22Rv1 (cell line): ENCODE data around the gene MRPS25.
A peak's percentile ranks its signal among the peaks of the same experiment; 100 is the strongest.

Experiments used
- H3K27ac ChIP-seq: fragments of 450-650 bp; 2 replicates; pipeline ENCODE4 v1.5.1; 2017
- ZFX ChIP-seq: fragments of 450-650 bp; IDR thresholded peaks from 2 replicates; pipeline ENCODE4 v1.6.1; 2017; ENCODE audit warnings: antibody characterized with exemption, borderline replicate concordance
- TF ChIP-seq, protein P1 (sequence below): fragments of 450-650 bp; IDR thresholded peaks from 2 replicates; pipeline ENCODE4 v1.5.1; 2017; ENCODE audit warnings: mild to moderate bottlenecking

MRPS25 gene

DNA sequence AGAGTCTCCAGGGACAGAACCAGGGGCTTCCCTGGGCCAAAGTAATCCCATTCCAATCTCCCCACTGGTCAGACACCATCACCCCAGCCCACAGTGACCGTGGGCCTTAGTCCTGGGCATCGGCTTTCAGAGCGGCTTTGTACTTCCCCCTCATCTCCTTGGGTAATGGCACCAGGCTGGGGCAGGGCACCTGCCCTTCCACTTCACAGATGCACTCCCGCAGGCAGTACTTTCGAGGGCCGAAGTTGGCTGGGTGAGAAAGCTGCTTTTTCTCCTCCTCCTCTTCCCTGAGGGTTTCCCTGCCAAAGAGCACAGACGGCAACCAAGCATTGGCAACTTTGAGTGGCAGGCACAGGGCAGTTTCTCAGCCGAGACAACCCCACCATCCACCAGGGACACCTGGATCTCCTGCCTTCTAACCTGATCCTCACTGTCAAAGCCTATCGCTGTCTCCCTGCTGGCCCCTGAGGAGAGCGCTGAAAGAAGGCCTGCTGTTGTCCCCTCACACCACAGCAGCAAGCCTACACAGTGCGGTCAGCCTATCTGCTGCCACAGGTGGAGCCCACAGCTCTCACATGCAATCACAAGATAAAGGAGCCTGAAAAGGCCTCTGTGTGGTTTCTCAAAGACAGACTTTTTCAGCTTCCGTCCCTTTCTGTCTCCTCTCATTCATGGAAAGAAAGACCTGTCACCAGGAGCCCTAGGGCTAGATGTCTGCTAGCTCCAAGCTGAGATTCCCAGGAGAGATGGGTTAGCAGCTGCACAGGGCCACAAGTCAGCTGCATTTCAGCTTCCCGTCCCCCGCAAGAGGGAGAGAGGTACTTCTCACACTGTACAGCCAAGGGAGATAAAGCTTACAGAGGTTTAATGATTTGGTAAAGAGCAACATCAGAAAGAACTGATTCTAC is 12.5 kb downstream of the MRPS25 start:
- H3K27ac ChIP-seq, result no peak overlapping the region

DNA sequence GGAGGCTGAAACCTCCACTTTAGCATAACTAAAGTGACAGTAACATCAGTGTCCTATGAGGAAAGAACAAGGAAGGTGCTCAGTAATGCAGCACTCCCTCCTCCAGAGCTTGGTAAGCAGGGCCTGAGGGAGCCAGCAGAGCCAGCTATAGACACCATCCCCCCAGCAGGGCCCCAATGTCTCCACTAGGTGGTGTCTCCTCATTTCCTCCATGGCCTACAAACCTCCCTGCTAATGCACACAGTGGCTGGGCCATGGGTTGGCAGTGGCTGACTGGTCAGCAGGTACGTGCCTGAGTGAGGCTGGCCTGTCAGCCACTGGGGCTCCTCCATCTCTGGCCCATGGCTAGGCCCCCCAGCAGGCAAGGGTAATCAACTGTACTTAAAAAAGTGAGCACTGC is 13.6 kb downstream of the MRPS25 start:
- H3K27ac ChIP-seq, result no peak overlapping the region

More for the DNA sequence above, 12.5 kb downstream of the MRPS25 start:
- TF ChIP-seq, protein P1, sequence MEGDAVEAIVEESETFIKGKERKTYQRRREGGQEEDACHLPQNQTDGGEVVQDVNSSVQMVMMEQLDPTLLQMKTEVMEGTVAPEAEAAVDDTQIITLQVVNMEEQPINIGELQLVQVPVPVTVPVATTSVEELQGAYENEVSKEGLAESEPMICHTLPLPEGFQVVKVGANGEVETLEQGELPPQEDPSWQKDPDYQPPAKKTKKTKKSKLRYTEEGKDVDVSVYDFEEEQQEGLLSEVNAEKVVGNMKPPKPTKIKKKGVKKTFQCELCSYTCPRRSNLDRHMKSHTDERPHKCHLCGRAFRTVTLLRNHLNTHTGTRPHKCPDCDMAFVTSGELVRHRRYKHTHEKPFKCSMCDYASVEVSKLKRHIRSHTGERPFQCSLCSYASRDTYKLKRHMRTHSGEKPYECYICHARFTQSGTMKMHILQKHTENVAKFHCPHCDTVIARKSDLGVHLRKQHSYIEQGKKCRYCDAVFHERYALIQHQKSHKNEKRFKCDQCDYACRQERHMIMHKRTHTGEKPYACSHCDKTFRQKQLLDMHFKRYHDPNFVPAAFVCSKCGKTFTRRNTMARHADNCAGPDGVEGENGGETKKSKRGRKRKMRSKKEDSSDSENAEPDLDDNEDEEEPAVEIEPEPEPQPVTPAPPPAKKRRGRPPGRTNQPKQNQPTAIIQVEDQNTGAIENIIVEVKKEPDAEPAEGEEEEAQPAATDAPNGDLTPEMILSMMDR, result no peak
- no peak for TF ChIP-seq ZFX

DNA sequence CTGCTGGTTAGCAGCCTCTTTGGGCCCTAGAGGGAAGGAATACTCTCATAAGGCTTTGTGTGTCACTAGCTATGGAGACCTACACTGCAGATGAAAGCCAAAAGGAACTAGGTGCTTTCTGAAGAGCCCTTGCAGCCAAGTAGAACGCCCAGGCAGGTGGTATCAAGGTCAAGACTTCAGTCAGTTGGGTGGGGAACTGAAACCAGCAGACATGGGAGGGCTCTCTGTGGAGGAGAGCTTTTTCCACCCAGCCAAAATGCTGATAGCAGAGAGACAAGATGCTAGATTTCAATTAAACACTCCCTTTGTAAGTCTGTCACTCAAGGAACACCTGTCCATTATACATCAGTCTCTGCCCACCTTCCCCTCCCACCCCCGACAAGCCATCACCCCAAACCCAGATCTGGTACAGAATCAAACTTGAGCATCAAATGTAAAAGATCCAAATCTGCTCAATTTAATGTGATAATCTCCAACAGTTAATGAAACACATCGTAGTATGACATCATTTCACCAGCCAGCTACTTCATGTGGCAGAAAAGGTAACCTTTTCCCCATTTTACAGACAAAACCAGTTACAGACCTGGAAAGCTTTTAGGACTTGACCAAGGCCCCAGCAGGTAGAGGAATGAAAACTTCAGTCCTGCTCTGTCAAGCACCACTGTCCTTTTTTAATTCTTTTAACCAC is 14.6 kb downstream of the MRPS25 start:
- TF ChIP-seq, protein P1, result no peak
- TF ChIP-seq ZFX, result no peak
- H3K27ac ChIP-seq, result no peak overlapping the region

More for the DNA sequence above, 13.6 kb downstream of the MRPS25 start:
- no peak for TF ChIP-seq ZFX
- TF ChIP-seq, protein P1, result peak; percentile 66

DNA sequence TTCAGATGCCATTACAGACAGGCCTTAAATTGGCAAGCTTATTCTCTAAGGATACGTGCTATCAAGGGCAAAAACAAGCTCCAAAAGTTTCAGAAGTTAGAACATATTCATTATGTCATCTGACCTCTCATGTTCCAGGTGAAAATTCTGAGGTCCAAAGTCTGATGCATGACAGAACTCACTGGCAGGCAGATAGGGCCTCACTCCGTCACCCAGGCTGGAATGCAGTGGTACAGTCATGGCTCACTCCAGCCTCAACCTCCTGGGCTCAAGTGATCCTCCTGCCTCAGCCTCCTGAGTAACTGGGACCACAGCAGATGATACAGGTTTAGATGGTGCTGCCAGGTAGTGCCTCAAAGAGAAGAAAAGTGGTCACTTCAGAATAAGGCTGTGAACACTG is 15.5 kb downstream of the MRPS25 start:
- no peak overlapping the region for H3K27ac ChIP-seq
- TF ChIP-seq ZFX, result no peak
- TF ChIP-seq, protein P1, result no peak

DNA sequence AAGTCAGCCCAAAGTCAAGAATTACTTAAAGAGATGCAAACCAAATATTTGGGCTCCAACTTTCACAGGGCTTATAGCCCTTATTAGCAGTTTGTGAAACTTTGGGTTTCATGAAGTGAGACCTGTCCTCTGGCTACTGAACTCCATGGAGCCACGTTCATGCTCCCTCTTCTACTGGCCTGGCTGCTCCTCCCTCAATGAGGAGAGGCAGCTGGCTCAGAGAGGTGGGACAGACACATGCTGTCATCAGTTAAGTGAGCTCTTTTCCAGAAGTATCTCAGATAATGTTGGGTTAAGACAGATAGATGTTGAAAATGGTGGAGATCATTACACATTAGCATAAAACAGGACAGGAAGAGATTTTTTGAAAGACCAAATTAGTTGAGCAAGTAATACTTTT is 19.4 kb downstream of the MRPS25 start:
- TF ChIP-seq ZFX, result no peak
- TF ChIP-seq, protein P1, result no peak
- H3K27ac ChIP-seq, result 0 out of 2 replicates have a peak overlapping the region, but pooled peaks have one; percentile 9

DNA sequence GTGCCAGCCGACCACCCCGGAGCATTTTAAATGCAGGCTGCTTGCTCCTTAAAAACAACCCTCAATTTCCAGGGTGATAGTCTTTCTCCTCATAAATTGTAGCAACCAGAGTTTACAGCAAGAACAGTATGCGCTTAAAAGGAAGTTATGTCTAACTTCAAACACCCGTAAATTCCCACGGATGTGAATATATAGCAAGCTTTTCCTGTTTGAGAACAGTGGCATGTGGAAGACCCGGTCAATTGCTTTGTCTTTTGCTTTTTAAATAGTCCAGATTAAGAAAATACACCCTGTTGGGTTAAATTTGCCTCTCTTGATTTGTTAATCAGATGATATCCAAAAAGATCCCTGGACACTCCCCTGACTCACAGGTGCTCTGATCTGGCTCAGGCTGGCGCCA is 20.8 kb downstream of the MRPS25 start:
- H3K27ac ChIP-seq, result no peak overlapping the region
- no peak for TF ChIP-seq ZFX
- TF ChIP-seq, protein P1, result no peak
